ENCODE data around the gene JUNB.

DNA sequence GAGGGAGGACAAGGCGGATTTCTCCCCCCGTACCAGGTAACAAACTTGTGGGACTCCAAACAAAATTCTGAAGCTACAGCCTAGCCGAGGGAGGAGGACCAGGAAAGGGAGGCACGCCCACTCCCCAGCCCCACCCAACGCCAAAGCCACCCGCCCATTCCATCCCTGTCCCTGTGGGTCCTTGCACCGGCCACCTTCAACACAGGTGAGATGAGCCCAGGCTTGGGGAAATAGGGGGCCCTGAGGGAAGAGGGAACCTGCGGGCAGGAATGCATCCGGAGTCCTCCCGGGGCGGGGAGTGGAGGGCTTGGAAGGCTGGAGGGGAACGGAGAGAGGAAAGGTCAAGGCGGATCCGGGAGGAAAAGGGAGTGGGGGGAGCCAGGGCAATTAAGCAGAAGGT lies 39.7 kb upstream of the JUNB start, which contains the start of gene BEST2:
- TF ChIP-seq POLR2A (IDR thresholded peaks at IDR 0.05) (peak; percentile 34), EP300 (IDR thresholded peaks at IDR 0.05; ENCODE audit: low read depth) (no peak), POLR2AphosphoS5 (IDR thresholded peaks at IDR 0.05) (peak in 2 of 3 donors; percentile 5 to 29)
- TF ChIP-seq, protein P1, sequence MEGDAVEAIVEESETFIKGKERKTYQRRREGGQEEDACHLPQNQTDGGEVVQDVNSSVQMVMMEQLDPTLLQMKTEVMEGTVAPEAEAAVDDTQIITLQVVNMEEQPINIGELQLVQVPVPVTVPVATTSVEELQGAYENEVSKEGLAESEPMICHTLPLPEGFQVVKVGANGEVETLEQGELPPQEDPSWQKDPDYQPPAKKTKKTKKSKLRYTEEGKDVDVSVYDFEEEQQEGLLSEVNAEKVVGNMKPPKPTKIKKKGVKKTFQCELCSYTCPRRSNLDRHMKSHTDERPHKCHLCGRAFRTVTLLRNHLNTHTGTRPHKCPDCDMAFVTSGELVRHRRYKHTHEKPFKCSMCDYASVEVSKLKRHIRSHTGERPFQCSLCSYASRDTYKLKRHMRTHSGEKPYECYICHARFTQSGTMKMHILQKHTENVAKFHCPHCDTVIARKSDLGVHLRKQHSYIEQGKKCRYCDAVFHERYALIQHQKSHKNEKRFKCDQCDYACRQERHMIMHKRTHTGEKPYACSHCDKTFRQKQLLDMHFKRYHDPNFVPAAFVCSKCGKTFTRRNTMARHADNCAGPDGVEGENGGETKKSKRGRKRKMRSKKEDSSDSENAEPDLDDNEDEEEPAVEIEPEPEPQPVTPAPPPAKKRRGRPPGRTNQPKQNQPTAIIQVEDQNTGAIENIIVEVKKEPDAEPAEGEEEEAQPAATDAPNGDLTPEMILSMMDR (IDR thresholded peaks at IDR 0.05), result no peak

Measured in transverse colon (tissue), 4 donors.